Osteocyte (in vitro differentiated cells): ENCODE results near the gene FARS2. TPM values are rescaled to one million over a fixed set of nuclear protein-coding genes. Genes with fewer than 3 reads are reported as not detected.

Experiments used
- DNase-seq: peaks from one replicate; pipeline ENCODE4 v3.0.0; 2021; ENCODE audit warnings: mixed read lengths; ENCODE audit not compliant: unreplicated experiment; ENCODE audit errors: extremely low spot score
- H3K27ac Mint-ChIP-seq: one replicate; pipeline ENCODE4 v1.8.0; 2021; ENCODE audit warnings: mild to moderate bottlenecking, mixed read lengths; ENCODE audit not compliant: unreplicated experiment
- H3K27me3 Mint-ChIP-seq: one replicate; pipeline ENCODE4 v1.8.0; 2021; ENCODE audit warnings: mixed read lengths; ENCODE audit not compliant: unreplicated experiment
- H3K36me3 Mint-ChIP-seq: one replicate; pipeline ENCODE4 v1.8.0; 2021; ENCODE audit warnings: mixed read lengths; ENCODE audit not compliant: unreplicated experiment
- H3K4me1 Mint-ChIP-seq: one replicate; pipeline ENCODE4 v1.8.0; 2021; ENCODE audit warnings: mixed read lengths; ENCODE audit not compliant: unreplicated experiment
- H3K4me3 Mint-ChIP-seq: one replicate; pipeline ENCODE4 v1.8.0; 2021; ENCODE audit warnings: mild to moderate bottlenecking, moderate library complexity, mixed read lengths; ENCODE audit not compliant: unreplicated experiment
- H3K9me3 Mint-ChIP-seq: one replicate; pipeline ENCODE4 v1.8.0; 2021; ENCODE audit warnings: mixed read lengths; ENCODE audit not compliant: unreplicated experiment
- total RNA-seq: library from RNA; stranded (reverse); gene quantifications from 2 replicates; pipeline ENCODE4 v1.2.1, GENCODE V29; 2021
- TF ChIP-seq, protein P1 (sequence below): fragments of 200-600 bp; sonication (generic); IDR thresholded peaks from 2 replicates; pipeline ENCODE4 v1.5.0; 2021; ENCODE audit warnings: antibody characterized with exemption, mild to moderate bottlenecking, moderate library complexity

The FARS2 gene
- total RNA-seq, 1 donor from 2014 or later: 17.4 TPM

DNA sequence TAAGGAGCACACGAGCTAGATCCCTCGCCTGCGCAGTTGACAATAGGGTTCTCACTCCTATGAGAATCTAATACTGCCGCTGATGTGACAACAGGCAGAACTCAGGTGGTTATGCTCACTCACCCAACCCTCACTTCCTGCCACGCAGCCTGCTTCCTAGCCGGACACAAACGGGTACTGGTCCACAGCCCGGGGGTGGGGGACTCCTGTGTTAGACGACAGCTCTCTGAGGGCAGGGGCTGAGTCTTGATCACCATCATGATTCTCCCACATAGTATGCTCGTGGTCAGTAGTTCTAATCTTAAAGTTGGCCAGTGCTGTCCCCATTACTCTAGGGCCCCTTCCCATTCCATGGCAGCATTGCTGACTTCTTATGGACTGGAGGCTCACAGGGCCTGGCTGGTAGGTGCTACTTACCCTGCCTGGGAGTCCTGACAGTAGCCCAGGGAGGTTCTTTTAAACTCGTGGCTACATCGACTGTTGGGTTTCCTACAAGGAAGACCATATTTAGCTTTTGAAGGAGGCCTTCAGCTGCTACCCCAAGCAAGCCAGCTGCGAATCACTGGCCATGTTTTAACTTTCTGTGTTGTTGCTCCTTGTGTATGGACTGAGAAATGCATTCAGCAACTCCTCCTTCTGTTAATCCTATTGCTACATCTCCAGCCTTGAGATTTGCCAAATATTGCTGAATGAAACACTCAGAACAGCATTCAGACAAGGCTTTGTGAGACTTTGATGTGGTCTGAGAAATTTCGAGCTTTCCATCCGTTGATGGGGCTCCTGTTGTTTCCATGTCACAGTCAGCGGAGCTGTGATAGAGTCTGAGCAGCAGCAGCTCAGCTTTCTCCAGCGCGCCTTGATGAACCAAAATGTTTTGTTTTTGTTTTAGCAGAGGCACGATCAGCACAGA is 445.1 kb downstream of the FARS2 start:
- no peak for DNase-seq
- H3K4me3 Mint-ChIP-seq: no peak overlapping the region
- H3K27me3 Mint-ChIP-seq: no peaks in the 10 kb centered on the region
- H3K27ac Mint-ChIP-seq: no peak overlapping the region
- H3K4me1 Mint-ChIP-seq: no peaks in the 10 kb centered on the region
- H3K36me3 Mint-ChIP-seq: no peaks in the 10 kb centered on the region
- H3K9me3 Mint-ChIP-seq: no peaks in the 10 kb centered on the region
- TF ChIP-seq, protein P1, sequence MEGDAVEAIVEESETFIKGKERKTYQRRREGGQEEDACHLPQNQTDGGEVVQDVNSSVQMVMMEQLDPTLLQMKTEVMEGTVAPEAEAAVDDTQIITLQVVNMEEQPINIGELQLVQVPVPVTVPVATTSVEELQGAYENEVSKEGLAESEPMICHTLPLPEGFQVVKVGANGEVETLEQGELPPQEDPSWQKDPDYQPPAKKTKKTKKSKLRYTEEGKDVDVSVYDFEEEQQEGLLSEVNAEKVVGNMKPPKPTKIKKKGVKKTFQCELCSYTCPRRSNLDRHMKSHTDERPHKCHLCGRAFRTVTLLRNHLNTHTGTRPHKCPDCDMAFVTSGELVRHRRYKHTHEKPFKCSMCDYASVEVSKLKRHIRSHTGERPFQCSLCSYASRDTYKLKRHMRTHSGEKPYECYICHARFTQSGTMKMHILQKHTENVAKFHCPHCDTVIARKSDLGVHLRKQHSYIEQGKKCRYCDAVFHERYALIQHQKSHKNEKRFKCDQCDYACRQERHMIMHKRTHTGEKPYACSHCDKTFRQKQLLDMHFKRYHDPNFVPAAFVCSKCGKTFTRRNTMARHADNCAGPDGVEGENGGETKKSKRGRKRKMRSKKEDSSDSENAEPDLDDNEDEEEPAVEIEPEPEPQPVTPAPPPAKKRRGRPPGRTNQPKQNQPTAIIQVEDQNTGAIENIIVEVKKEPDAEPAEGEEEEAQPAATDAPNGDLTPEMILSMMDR: no peak

DNA sequence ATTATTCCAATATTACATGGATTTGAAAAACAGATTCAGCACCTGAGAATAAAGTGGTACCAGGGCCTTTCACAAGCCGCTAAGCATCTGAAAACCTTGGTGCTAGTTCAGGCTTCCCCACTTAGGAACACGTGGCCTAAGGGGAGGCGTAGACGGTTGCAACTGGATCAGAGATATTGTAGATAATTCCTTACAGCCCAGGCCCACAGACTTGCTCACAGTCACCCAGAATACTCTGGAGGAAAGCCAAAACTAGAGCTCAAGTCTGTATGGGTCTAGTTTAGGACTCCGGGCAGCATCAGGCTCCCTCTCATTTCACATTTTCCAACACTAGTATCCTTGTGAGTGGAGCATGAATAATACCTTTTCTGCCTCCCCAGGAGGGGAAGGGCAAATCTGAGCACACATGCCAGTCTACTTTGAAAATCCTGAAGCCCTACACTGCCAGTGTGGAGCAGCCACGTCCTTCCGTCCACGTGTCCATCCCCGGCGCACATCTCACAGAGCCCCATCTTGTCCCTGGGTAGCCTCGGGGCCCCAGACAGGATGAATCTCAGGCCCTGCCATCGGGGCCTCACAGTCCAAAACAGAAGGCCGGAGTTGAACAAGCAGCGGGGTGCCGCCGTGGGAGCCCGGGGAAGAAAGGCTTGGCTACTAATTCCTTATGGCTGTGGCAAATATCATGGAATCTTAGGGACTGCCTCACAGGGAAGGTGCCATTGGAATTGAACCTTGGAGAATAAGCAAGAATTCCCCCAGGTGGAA is 446.1 kb downstream of the FARS2 start:
- Mint-ChIP-seq H3K27me3 (no peaks in the 10 kb centered on the region), H3K4me1 (no peaks in the 10 kb centered on the region)
- TF ChIP-seq, protein P1: no peak

DNA sequence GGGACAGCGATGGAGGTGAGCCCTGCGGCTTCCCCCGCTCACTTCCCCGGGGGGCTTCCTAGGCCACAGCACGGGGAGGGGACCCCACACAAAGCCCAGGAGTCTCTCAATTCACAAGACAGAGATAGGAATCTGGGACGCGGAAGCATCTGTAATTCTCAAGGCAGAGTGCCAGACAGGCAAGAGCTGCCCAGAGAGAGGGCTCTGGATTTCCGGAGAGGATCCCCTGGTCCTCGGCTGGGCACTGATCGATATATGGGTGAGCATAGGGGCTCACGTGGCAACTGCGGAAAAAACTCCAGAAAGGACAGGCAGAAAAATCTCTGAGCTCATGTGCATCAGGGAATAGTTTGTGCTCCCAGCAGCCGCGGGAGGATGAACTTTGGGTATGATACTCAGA is 449.2 kb downstream of the FARS2 start:
- H3K4me1 Mint-ChIP-seq: no peaks in the 10 kb centered on the region
- H3K36me3 Mint-ChIP-seq: no peaks in the 10 kb centered on the region
- H3K9me3 Mint-ChIP-seq: peaks cover 3% of the 10 kb centered on the region
- H3K27ac Mint-ChIP-seq: no peak overlapping the region
- no peaks in the 10 kb centered on the region for H3K27me3 Mint-ChIP-seq
- no peak overlapping the region for H3K4me3 Mint-ChIP-seq
- TF ChIP-seq, protein P1: no peak
- peak; percentile 64 for DNase-seq

More for the DNA sequence above, 446.1 kb downstream of the FARS2 start:
- peak; percentile 75 for DNase-seq
- Mint-ChIP-seq H3K4me3 (no peak overlapping the region), H3K36me3 (no peaks in the 10 kb centered on the region), H3K9me3 (no peaks in the 10 kb centered on the region), H3K27ac (no peak overlapping the region)

DNA sequence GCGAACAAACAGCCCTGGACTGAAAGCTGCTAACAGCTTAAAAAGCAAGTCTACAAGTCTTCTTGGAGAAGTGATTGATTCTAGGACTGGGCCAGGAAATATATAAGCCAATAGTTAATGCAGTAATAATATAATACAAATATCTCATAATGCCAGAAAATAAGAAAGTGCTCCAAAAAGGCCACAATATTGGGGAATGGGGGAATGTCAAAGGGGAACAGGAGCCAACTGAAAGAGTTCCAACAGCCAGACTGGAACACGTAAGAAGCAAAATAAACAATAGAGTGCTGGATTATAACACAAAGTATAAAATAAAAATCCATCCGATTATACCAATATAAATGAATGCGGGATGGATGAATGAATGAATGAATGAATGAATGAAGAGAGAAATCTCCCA is 449.6 kb downstream of the FARS2 start:
- Mint-ChIP-seq H3K4me3 (no peak overlapping the region), H3K27ac (no peak overlapping the region), H3K36me3 (peaks cover 2% of the 10 kb centered on the region), H3K9me3 (peaks cover 8% of the 10 kb centered on the region), H3K27me3 (no peaks in the 10 kb centered on the region), H3K4me1 (no peaks in the 10 kb centered on the region)
- DNase-seq: no peak
- TF ChIP-seq, protein P1: no peak
